ENCODE results near the gene SOCS1. TPM values are rescaled to one million over a fixed set of nuclear protein-coding genes. Genes with fewer than 3 reads are reported as not detected.
A peak's percentile ranks its signal among the peaks of the same experiment; 100 is the strongest.

SOCS1 gene
- total RNA-seq, 5 donors from 2014 or later (not counting 1 experiment from before 2014, with no cell fraction given), result 49.2 to 67.2 (median 54.5) TPM

DNA sequence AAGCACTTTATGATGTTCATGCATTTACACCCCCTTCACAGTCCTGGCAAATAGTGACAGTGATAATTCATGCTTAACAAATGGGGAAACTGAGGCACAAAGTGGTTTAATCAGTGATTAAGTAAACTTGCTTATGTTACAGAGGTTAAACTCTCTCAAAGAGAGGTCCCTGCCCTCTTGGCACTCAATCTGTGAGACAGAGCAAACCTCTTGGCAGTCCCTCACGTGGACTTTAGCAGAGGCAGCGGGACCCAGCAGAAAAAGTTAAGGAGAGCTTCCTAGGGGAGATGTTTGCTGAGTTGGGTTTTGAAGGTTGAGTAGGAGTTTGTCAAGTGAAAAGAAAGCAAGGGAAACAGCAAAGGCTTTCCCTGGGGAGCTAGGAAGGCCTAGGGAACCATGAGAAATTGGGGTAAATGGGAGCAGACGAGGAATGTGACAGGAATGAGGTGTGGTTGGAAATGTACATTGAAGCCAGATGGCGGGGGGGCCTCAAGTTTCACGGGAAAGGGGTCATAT is 10.7 kb downstream of the SOCS1 start:
- ChIA-PET POLR2A (no interaction called here), CTCF (no interaction called here)
- H3K4me3 Mint-ChIP-seq, result no peak overlapping the region

DNA sequence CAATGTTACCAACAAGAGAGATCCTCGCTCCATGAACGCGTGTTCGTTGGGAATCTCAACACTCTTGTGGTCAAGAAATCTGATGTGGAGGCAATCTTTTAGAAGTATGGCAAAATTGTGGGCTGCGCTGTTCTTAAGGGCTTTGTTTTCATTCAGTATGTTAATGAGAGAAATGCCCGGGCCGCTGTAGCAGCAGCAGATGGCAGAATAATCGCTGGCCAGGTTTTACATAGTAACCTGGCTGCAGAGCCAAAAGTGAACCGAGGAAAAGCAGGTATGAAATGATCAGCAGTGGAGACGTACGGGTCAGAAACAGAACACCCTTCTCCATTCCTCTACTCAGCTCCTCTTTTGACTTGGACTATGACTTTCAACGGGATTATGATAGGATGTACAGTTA is 13.3 kb downstream of the SOCS1 start:
- Mint-ChIP-seq H3K4me3 (no peak overlapping the region), H3K9me3 (no peaks in the 10 kb centered on the region), H3K27me3 (no peaks in the 10 kb centered on the region), H3K27ac (no peak overlapping the region), H3K4me1 (peaks cover 7 to 9% (median 8%) of the 10 kb centered on the region in 3 donors), H3K36me3 (no peaks in the 10 kb centered on the region)
- Histone ChIP-seq H3K9me3 (no peaks in the 10 kb centered on the region), H3K4me1 (ENCODE audit: control insufficient read depth in 1 of 2, extremely low read depth in 1 of 2, insufficient read depth in 2 of 2, low read length in 2 of 2) (peaks cover 4 to 14% of the 10 kb centered on the region in 2 experiments), H3K36me3 (ENCODE audit: control insufficient read depth in 2 of 2, extremely low read depth in 1 of 2, insufficient read depth in 1 of 2, low read length in 1 of 2) (no peaks in the 10 kb centered on the region), H3K27me3 (replicated peaks in 1 of 2; ENCODE audit: control insufficient read depth in 2 of 2, extremely low read depth in 1 of 2, insufficient read depth in 2 of 2, low read length in 1 of 2) (no peaks in the 10 kb centered on the region), H3K27ac (ENCODE audit: low read length) (no peak overlapping the region), H3K4me3 (ENCODE audit: control insufficient read depth in 1 of 2, extremely low read depth in 1 of 2, low read length in 1 of 2) (no peak overlapping the region)
- DNase-seq (no peak), ATAC-seq (replicated peaks in 1 of 4) (no peak)
- 94% methylated on average over 8 of the region's 12 CpGs for WGBS (ENCODE audit: insufficient coverage)
- POLR2A ChIA-PET, result interaction anchor here in 1 of 2 donors (0.5 kb wide), 1 partner anchor 9 kb away, joined by 3 read pairs; no protein-coding TSS in a partner anchor
- CTCF ChIA-PET, result no interaction called here

More for the DNA sequence above, 10.7 kb downstream of the SOCS1 start:
- no peaks in the 10 kb centered on the region for H3K27me3 ChIP-seq (replicated peaks in 1 of 2; ENCODE audit: control insufficient read depth in 2 of 2, extremely low read depth in 1 of 2, insufficient read depth in 2 of 2, low read length in 1 of 2)
- H3K27me3 Mint-ChIP-seq, result no peaks in the 10 kb centered on the region
- no peaks in the 10 kb centered on the region for H3K9me3 ChIP-seq
- WGBS (ENCODE audit: insufficient coverage), result 94% methylated on average over 2 of the region's 5 CpGs
- DNase-seq, result no peak
- peaks cover 5 to 12% (median 10%) of the 10 kb centered on the region in 3 donors for H3K4me1 Mint-ChIP-seq
- no peaks in the 10 kb centered on the region for H3K36me3 Mint-ChIP-seq
- ATAC-seq (replicated peaks in 1 of 4), result no peak
- H3K4me1 ChIP-seq (ENCODE audit: control insufficient read depth in 1 of 2, extremely low read depth in 1 of 2, insufficient read depth in 2 of 2, low read length in 2 of 2), result peaks cover 2 to 11% of the 10 kb centered on the region in 2 experiments
- H3K27ac Mint-ChIP-seq, result no peak overlapping the region
- no peak overlapping the region for H3K27ac ChIP-seq (ENCODE audit: low read length)
- H3K36me3 ChIP-seq (ENCODE audit: control insufficient read depth in 2 of 2, extremely low read depth in 1 of 2, insufficient read depth in 1 of 2, low read length in 1 of 2), result no peaks in the 10 kb centered on the region
- H3K9me3 Mint-ChIP-seq, result no peaks in the 10 kb centered on the region
- no peak overlapping the region for H3K4me3 ChIP-seq (ENCODE audit: control insufficient read depth in 1 of 2, extremely low read depth in 1 of 2, low read length in 1 of 2)

DNA sequence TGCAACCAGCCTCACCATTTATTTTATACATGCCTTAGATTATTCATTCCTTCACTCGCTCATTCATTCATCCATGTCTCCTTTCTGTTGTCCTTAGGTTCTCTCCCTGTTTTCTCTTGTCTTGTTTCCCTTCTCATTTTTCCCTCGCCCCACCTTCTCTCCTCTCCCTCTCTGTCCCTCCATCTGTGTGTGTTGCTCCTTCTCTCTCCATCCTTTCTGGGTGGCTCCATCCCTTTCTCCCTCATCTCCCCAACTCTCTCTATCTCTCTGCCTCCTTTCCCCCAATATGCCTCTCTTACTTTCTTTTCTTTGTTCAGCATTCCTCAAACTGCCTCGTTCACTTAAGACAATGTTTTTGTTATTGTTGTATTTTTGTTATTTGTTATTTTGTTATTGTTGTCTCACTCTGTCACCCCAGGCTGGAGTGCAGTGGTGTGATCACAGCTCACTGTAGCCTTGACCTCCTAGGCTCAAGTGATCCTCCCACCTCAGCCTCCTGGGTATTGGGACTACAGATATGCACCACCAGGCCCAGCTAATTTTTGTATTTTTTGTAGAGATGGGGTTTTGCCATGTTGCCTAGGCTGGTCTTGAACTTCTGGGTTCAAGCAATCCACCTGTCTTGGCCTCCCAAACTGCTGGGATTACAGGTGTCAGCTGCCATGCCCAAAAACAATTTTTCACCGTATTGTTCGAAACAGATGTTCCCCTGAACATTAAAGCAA is 14.4 kb downstream of the SOCS1 start:
- Histone ChIP-seq H3K9me3 (no peaks in the 10 kb centered on the region), H3K36me3 (ENCODE audit: control insufficient read depth in 2 of 2, extremely low read depth in 1 of 2, insufficient read depth in 1 of 2, low read length in 1 of 2) (no peaks in the 10 kb centered on the region), H3K27me3 (replicated peaks in 1 of 2; ENCODE audit: control insufficient read depth in 2 of 2, extremely low read depth in 1 of 2, insufficient read depth in 2 of 2, low read length in 1 of 2) (no peaks in the 10 kb centered on the region), H3K27ac (ENCODE audit: low read length) (no peak overlapping the region), H3K4me3 (ENCODE audit: control insufficient read depth in 1 of 2, extremely low read depth in 1 of 2, low read length in 1 of 2) (no peak overlapping the region), H3K4me1 (ENCODE audit: control insufficient read depth in 1 of 2, extremely low read depth in 1 of 2, insufficient read depth in 2 of 2, low read length in 2 of 2) (peaks cover 4 to 13% of the 10 kb centered on the region in 2 experiments)
- ChIA-PET CTCF (no interaction called here), POLR2A (interaction anchor here in 1 of 2 donors (0.7 kb wide), 1 partner anchor 301 kb away, joined by 3 read pairs; no protein-coding TSS in a partner anchor)
- no peak overlapping the region for H3K4me3 Mint-ChIP-seq
- no peak for ATAC-seq (replicated peaks in 1 of 4)
- H3K36me3 Mint-ChIP-seq, result no peaks in the 10 kb centered on the region
- no peaks in the 10 kb centered on the region for H3K27me3 Mint-ChIP-seq
- no peaks in the 10 kb centered on the region for H3K9me3 Mint-ChIP-seq
- no peak overlapping the region for H3K27ac Mint-ChIP-seq
- H3K4me1 Mint-ChIP-seq, result peaks cover 7 to 13% (median 10%) of the 10 kb centered on the region in 3 donors
- 92% methylated on average over 2 of the region's 5 CpGs for WGBS (ENCODE audit: insufficient coverage)
- no peak for DNase-seq

GRCh38 chr16:11240636-11241473 is 15.1 kb downstream of the SOCS1 start:
- peak overlapping the region; percentile 76 to 87 for H3K27ac Mint-ChIP-seq
- no peaks in the 10 kb centered on the region for H3K9me3 Mint-ChIP-seq
- H3K27me3 Mint-ChIP-seq, result no peaks in the 10 kb centered on the region
- ATAC-seq (replicated peaks in 1 of 4) (peak; percentile 34 to 68 (median 46)), DNase-seq (no peak)
- CTCF ChIA-PET, result no interaction called here
- peak overlapping the region in 2 of 3 donors; percentile 18 to 19 for H3K4me3 Mint-ChIP-seq
- 42% methylated on average over 6 of the region's 10 CpGs for WGBS (ENCODE audit: insufficient coverage)
- no peak overlapping the region for H3K4me3 ChIP-seq (ENCODE audit: control insufficient read depth in 1 of 2, extremely low read depth in 1 of 2, low read length in 1 of 2)
- no peaks in the 10 kb centered on the region for H3K9me3 ChIP-seq
- no peaks in the 10 kb centered on the region for H3K36me3 Mint-ChIP-seq
- peaks cover 7 to 15% (median 9%) of the 10 kb centered on the region in 3 donors for H3K4me1 Mint-ChIP-seq
- no peaks in the 10 kb centered on the region for H3K27me3 ChIP-seq (replicated peaks in 1 of 2; ENCODE audit: control insufficient read depth in 2 of 2, extremely low read depth in 1 of 2, insufficient read depth in 2 of 2, low read length in 1 of 2)
- peaks cover 4 to 13% of the 10 kb centered on the region in 2 experiments for H3K4me1 ChIP-seq (ENCODE audit: control insufficient read depth in 1 of 2, extremely low read depth in 1 of 2, insufficient read depth in 2 of 2, low read length in 2 of 2)
- POLR2A ChIA-PET, result no interaction called here
- H3K27ac ChIP-seq (ENCODE audit: low read length), result no peak overlapping the region
- H3K36me3 ChIP-seq (ENCODE audit: control insufficient read depth in 2 of 2, extremely low read depth in 1 of 2, insufficient read depth in 1 of 2, low read length in 1 of 2), result no peaks in the 10 kb centered on the region

- Histone ChIP-seq H3K27me3 (replicated peaks in 1 of 2; ENCODE audit: control insufficient read depth in 2 of 2, extremely low read depth in 1 of 2, insufficient read depth in 2 of 2, low read length in 1 of 2) (no peaks in the 10 kb centered on the region), H3K36me3 (ENCODE audit: control insufficient read depth in 2 of 2, extremely low read depth in 1 of 2, insufficient read depth in 1 of 2, low read length in 1 of 2) (no peaks in the 10 kb centered on the region), H3K4me3 (ENCODE audit: control insufficient read depth in 1 of 2, extremely low read depth in 1 of 2, low read length in 1 of 2) (no peak overlapping the region), H3K9me3 (no peaks in the 10 kb centered on the region), H3K4me1 (ENCODE audit: control insufficient read depth in 1 of 2, extremely low read depth in 1 of 2, insufficient read depth in 2 of 2, low read length in 2 of 2) (peaks cover 4 to 22% of the 10 kb centered on the region in 2 experiments), H3K27ac (ENCODE audit: low read length) (no peak overlapping the region)
- H3K36me3 Mint-ChIP-seq, result no peaks in the 10 kb centered on the region
- H3K27me3 Mint-ChIP-seq, result no peaks in the 10 kb centered on the region
- WGBS (ENCODE audit: insufficient coverage), result 83% methylated on average over 7 of the region's 10 CpGs
- no peak for DNase-seq
- POLR2A ChIA-PET, result no interaction called here
- no peaks in the 10 kb centered on the region for H3K9me3 Mint-ChIP-seq
- H3K27ac Mint-ChIP-seq, result peak overlapping the region; percentile 76 to 87
- H3K4me3 Mint-ChIP-seq, result peak overlapping the region in 2 of 3 donors; percentile 18 to 19
- peaks cover 12 to 15% (median 13%) of the 10 kb centered on the region in 3 donors for H3K4me1 Mint-ChIP-seq
- no peak for ATAC-seq (replicated peaks in 1 of 4)
- CTCF ChIA-PET, result no interaction called here
Observed at GRCh38 chr16:11239644-11240632, 16.1 kb downstream of the SOCS1 start.
